GM20000 (cell line): ENCODE measurements around the gene EYA2.

Experiments used
- DNase-seq: peaks from one replicate; pipeline ENCODE4 v3.0.0; 2012; ENCODE audit warnings: low spot score
- TF ChIP-seq, protein P1 (sequence below): IDR thresholded peaks from 2 replicates; pipeline ENCODE4 v1.5.1; 2012; ENCODE audit warnings: mild to moderate bottlenecking, control low read depth; ENCODE audit errors: extremely low read depth, missing control alignments

Gene EYA2

DNA sequence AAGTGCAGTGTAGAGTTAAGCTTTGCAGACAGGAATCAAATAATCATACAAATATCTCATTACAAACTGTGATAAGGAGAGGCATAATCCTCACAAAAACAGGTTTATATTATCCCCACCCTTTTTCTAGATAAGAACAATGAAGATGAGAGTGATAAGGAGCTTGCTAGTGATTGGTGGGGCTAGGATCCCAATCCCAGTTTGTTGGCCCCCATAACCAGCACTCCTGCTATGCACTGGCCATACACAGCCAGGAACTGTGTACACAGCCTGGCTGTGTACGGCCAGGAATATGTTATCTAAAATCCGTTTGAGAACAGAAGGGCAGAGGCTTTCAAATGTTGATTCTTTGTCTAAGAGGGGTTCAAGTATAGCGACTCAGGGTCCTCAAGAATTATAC is 180.6 kb downstream of the EYA2 start:
- TF ChIP-seq, protein P1, sequence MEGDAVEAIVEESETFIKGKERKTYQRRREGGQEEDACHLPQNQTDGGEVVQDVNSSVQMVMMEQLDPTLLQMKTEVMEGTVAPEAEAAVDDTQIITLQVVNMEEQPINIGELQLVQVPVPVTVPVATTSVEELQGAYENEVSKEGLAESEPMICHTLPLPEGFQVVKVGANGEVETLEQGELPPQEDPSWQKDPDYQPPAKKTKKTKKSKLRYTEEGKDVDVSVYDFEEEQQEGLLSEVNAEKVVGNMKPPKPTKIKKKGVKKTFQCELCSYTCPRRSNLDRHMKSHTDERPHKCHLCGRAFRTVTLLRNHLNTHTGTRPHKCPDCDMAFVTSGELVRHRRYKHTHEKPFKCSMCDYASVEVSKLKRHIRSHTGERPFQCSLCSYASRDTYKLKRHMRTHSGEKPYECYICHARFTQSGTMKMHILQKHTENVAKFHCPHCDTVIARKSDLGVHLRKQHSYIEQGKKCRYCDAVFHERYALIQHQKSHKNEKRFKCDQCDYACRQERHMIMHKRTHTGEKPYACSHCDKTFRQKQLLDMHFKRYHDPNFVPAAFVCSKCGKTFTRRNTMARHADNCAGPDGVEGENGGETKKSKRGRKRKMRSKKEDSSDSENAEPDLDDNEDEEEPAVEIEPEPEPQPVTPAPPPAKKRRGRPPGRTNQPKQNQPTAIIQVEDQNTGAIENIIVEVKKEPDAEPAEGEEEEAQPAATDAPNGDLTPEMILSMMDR, result no peak
- DNase-seq, result no peak

DNA sequence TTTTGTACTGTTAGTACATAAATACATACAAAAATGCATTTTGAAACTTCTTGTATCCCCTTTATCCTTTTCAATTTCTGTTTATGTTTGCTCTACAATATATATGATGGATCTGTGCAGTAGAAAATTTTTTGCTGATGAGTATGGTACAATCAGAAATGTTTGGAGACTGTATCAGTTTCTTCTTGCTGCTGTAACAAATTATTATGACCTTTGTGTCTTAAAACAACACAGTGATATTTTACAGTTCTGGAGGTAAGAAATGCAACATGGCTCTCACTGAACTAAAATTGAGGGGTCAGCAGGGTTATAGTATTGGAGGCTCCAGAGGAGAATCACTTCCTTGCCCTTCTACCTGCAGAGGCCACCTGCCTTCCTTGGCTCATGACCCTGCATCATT is 184.4 kb downstream of the EYA2 start:
- TF ChIP-seq, protein P1, result no peak
- no peak for DNase-seq

DNA sequence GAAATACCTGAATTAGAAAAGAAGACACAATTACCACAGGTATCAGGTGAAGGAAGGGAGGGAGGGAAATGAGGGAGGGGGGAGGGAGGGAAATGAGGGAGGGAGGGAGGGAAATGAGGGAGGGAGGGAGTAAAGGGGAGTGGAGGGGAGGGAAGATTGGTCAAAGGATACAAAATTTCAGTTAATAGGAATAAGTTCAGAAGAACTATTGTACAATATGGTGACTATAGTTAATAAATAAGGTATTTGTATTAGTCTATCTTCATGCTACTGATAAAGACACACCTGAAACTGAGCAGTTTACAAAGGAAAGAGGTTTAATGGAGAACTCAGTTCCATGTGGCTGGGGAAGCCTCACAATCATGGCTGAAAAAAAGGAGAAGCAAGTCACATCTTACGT is 185.7 kb downstream of the EYA2 start:
- DNase-seq, result no peak
- TF ChIP-seq, protein P1, result no peak

DNA sequence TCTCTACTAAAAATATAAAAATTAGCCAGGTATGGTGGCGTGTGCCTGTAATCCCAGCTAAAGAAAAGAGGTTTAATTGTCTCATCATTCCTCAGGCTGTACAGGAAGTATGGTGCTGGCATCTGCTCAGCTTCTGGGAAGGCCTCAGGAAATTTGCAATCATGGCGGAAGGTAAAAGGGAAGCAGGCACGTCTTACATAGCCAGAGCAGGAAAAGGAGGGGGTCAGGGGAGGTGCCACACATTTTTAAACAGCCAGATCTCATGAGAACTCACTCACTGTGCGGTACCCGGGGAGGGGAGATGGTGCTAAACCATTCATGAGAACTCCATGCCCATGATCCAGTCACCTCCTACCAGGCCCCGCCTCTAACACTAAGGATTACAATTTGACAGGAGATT is 191.7 kb downstream of the EYA2 start:
- no peak for DNase-seq
- TF ChIP-seq, protein P1, result no peak

DNA sequence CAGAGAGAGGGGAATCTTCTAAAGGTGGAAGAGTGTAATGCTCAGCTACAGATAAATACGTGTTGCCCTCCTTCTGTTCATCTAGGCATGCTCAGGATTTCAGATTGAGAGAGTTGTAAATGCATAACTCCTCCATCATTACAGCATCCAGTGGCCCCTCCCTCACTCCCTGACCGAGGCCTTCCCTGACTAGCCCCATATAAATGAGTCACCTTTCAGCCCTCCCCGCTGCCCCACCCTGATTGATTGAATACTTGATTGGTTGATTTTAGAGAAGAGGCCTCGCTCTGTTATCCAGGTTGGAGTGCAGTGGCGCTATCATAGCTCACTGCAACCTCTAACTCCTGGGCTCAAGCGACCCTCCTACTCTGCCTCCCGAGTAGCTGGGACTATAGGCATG is 193.7 kb downstream of the EYA2 start:
- TF ChIP-seq, protein P1, result no peak
- no peak for DNase-seq

DNA sequence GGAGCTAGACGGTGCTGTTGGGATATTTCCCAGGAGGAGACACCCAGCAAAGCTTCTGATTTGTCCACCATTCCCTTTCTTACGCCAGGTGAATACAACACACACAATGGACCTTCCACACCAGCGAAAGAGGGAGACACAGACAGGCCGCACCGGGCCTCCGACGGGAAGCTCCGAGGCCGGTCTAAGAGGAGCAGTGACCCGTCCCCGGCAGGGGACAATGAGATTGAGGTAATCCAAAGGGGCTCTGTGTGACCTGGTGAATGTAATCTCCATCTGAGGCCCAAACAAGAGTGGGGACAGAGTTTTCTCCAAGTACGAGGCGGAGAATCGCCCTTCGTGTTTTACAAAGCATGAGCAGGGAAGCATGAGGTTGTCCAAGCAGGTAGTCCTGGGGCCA is 194.5 kb downstream of the EYA2 start:
- TF ChIP-seq, protein P1, result no peak
- DNase-seq, result no peak

DNA sequence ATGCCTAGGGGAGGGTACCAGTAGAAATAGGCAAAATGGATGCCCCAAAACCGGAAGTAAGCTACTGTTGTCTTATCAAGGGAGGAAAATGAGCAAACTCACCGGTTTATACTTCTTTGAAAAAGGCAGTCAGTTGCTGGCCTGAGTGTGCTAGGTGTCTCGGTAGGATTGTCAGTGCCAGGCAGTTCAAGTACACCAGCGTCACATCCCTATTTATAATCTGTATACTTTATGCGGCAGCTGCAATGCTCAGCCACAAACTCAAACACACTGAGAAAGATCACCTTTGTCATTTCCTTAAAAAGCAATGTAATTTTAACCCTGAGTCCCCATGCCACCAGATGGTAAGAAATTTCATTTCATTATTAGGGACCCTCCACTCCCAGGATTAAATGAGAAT is 196.2 kb downstream of the EYA2 start:
- no peak for DNase-seq
- TF ChIP-seq, protein P1, result no peak
